H1 (cell line): ENCODE results near the gene CHST2.

Source experiments
- CHD2 ChIP-seq: IDR thresholded peaks from 2 replicates; pipeline ENCODE4 v1.6.1; 2012; ENCODE audit warnings: low read length, improper control_type of control experiment
- CTCF ChIP-seq, 3 experiments: IDR thresholded peaks; 1 replicate in 2 of 3; 2 replicates in 1 of 3; pipeline versions ENCODE4 v1.5.1 to v1.6.1; 2011; ENCODE audit warnings: low read length in 3 of 3, mild to moderate bottlenecking in 3 of 3, inconsistent platforms in 2 of 3, low read depth in 1 of 3, moderate library complexity in 1 of 3; ENCODE audit not compliant: insufficient read depth in 1 of 3; ENCODE audit errors: control extremely low read depth in 1 of 3
- MAFK ChIP-seq: IDR thresholded peaks from 2 replicates; pipeline ENCODE4 v1.6.1; 2012; ENCODE audit warnings: low read depth, mild to moderate bottlenecking, improper control_type of control experiment, low read length
- NRF1 ChIP-seq: IDR thresholded peaks from 2 replicates; pipeline ENCODE4 v1.6.1; 2011; ENCODE audit warnings: mild to moderate bottlenecking, low read depth, low read length, improper control_type of control experiment
- POLR2AphosphoS5 ChIP-seq: IDR thresholded peaks from 2 replicates; pipeline ENCODE4 v1.6.1; 2011; ENCODE audit warnings: low read depth, low read length
- RXRA ChIP-seq: IDR thresholded peaks from 2 replicates; pipeline ENCODE4 v1.6.1; 2011; ENCODE audit warnings: low read depth, mild to moderate bottlenecking, low read length, moderate library complexity; ENCODE audit not compliant: insufficient read depth
- SP1 ChIP-seq: IDR thresholded peaks from 2 replicates; pipeline ENCODE4 v1.6.1; 2011; ENCODE audit warnings: low read depth, low read length
- ZNF274 ChIP-seq: IDR thresholded peaks from 2 replicates; pipeline ENCODE4 v1.7.0; 2012; ENCODE audit warnings: low read length, borderline replicate concordance; ENCODE audit errors: extremely low read depth
- TF ChIP-seq, protein P1 (sequence below): IDR thresholded peaks from 2 replicates; pipeline ENCODE4 v1.6.1; 2011; ENCODE audit warnings: low read depth, mild to moderate bottlenecking, low read length; ENCODE audit not compliant: insufficient read depth

GRCh38 chr3:143121241-143122088 lies 1.9 kb downstream of the CHST2 start:
- no peak for TF ChIP-seq POLR2AphosphoS5
- peak; percentile 73 to 92 (median 73) for TF ChIP-seq CTCF (IDR thresholded peaks at IDR 0.05; ENCODE audit: control extremely low read depth in 1 of 3, insufficient read depth in 1 of 3, low read depth in 1 of 3, low read length in 3 of 3)
- TF ChIP-seq ZNF274, result no peak
- no peak for TF ChIP-seq NRF1
- TF ChIP-seq SP1, result no peak
- TF ChIP-seq CHD2, result no peak
- TF ChIP-seq, protein P1, sequence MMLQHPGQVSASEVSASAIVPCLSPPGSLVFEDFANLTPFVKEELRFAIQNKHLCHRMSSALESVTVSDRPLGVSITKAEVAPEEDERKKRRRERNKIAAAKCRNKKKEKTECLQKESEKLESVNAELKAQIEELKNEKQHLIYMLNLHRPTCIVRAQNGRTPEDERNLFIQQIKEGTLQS, result no peak
- TF ChIP-seq MAFK, result no peak
- no peak for TF ChIP-seq RXRA
